Uterus (tissue), 2 donors: ENCODE measurements around the gene CLMN.

Experiments
- CTCF ChIP-seq, 4 experiments: fragments of 200-600 bp in 2 of 4; fragments of 450-650 bp in 2 of 4; sonication (generic) in 2 of 4; IDR thresholded peaks; one replicate each; pipeline ENCODE4 v1.5.1; 2016 to 2019; ENCODE audit warnings: antibody characterized with exemption in 4 of 4, mild to moderate bottlenecking in 2 of 4, moderate library complexity in 1 of 4
- POLR2A ChIP-seq, 2 donors: fragments of 450-650 bp; IDR thresholded peaks; one replicate each; pipeline ENCODE4 v1.6.1; 2016; ENCODE audit warnings: antibody characterized with exemption in 2 of 2, mild to moderate bottlenecking in 1 of 2, moderate library complexity in 1 of 2

GRCh38 chr14:95288672-95289322 is 30.9 kb downstream of the CLMN start:
- TF ChIP-seq CTCF (IDR thresholded peaks at IDR 0.05) (no peak), POLR2A (IDR thresholded peaks at IDR 0.05) (no peak)
